ENCODE data around the gene SPP1.
A peak's percentile ranks its signal among the peaks of the same experiment; 100 is the strongest.

Gene SPP1

GRCh38 chr4:87973283-87974169 lies 2.0 kb upstream of the SPP1 start:
- DNase-seq (ENCODE audit: extremely low spot score) = peak; percentile 40
- CTCF ChIA-PET = interaction anchor here (0.7 to 2.8 kb wide), 23 partner anchors 9 to 669 kb away, joined by 3 to 20 read pairs (median 3); no protein-coding TSS in a partner anchor
- POLR2A ChIA-PET = no interaction called here
- TF ChIP-seq, protein P1, sequence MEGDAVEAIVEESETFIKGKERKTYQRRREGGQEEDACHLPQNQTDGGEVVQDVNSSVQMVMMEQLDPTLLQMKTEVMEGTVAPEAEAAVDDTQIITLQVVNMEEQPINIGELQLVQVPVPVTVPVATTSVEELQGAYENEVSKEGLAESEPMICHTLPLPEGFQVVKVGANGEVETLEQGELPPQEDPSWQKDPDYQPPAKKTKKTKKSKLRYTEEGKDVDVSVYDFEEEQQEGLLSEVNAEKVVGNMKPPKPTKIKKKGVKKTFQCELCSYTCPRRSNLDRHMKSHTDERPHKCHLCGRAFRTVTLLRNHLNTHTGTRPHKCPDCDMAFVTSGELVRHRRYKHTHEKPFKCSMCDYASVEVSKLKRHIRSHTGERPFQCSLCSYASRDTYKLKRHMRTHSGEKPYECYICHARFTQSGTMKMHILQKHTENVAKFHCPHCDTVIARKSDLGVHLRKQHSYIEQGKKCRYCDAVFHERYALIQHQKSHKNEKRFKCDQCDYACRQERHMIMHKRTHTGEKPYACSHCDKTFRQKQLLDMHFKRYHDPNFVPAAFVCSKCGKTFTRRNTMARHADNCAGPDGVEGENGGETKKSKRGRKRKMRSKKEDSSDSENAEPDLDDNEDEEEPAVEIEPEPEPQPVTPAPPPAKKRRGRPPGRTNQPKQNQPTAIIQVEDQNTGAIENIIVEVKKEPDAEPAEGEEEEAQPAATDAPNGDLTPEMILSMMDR (IDR thresholded peaks at IDR 0.05; ENCODE audit: control extremely low read depth, extremely low read depth, low read depth, missing control alignments) = peak; percentile 77

DNA sequence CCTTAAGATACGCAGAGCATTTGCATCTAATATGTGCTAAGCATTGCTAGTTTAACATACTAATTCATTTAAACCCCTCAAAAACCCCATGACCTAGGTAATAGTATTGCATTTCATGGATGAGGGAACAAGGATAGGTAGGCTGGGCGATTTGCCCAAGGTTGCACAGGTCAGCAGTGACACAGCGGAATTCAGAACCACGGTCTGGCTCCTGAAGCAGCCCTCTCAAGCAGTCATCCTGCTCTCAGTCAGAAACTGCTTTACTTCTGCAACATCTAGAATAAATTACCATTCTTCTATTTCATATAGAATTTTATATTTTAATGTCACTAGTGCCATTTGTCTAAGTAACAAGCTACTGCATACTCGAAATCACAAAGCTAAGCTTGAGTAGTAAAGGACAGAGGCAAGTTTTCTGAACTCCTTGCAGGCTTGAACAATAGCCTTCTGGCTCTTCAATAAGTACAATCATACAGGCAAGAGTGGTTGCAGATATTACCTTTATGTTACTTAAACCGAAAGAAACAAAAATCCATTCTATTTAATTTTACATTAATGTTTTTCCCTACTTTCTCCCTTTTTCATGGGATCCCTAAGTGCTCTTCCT lies 555 bp upstream of the SPP1 start:
- ChIA-PET CTCF (interaction anchor here (0.8 to 2.8 kb wide), 5 partner anchors 11 to 297 kb away, joined by 3 to 13 read pairs (median 11); no protein-coding TSS in a partner anchor), POLR2A (no interaction called here)
- TF ChIP-seq, protein P1 (IDR thresholded peaks at IDR 0.05; ENCODE audit: control extremely low read depth, extremely low read depth, low read depth, missing control alignments) = no peak
- no peak for DNase-seq (ENCODE audit: extremely low spot score)

GRCh38 chr4:87977521-87978278 lies 2.2 kb downstream of the SPP1 start:
- CTCF ChIA-PET = interaction anchor here (0.9 to 1.5 kb wide), 3 partner anchors 9 to 10 kb away, joined by 3 to 6 read pairs (median 3); no protein-coding TSS in a partner anchor
- POLR2A ChIA-PET = no interaction called here
- TF ChIP-seq, protein P1 (IDR thresholded peaks at IDR 0.05; ENCODE audit: control extremely low read depth, extremely low read depth, low read depth, missing control alignments) = no peak
- no peak for DNase-seq (ENCODE audit: extremely low spot score)

GRCh38 chr4:87978681-87979080 lies 3.2 kb downstream of the SPP1 start:
- CTCF ChIA-PET = no interaction called here
- no peak for DNase-seq (ENCODE audit: extremely low spot score)
- POLR2A ChIA-PET = no interaction called here

DNA sequence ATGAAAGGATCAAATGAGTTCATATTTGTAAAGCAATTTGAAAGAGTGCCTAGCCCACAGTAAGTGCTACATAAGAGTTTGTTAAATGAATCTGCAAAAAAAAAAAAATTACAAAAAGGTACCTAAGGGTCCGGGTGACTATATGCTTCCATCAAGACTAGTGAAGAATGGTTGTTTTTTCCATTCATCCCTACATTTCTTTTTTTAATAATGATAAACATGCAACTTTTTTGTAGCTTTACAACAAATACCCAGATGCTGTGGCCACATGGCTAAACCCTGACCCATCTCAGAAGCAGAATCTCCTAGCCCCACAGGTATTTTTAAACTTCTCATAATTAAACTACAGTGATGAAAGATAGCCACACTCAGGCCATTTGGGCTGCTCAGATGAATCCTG lies 4.3 kb downstream of the SPP1 start:
- DNase-seq (ENCODE audit: extremely low spot score) = no peak
- TF ChIP-seq, protein P1 (IDR thresholded peaks at IDR 0.05; ENCODE audit: control extremely low read depth, extremely low read depth, low read depth, missing control alignments) = no peak
- POLR2A ChIA-PET = no interaction called here
- CTCF ChIA-PET = interaction anchor here (1.8 kb wide), 1 partner anchor 11 kb away, joined by 5 read pairs; no protein-coding TSS in a partner anchor

More at GRCh38 chr4:87978681-87979080, 3.2 kb downstream of the SPP1 start:
- TF ChIP-seq, protein P1 (IDR thresholded peaks at IDR 0.05; ENCODE audit: control extremely low read depth, extremely low read depth, low read depth, missing control alignments) = no peak

- POLR2A ChIA-PET = no interaction called here
- DNase-seq (ENCODE audit: extremely low spot score) = no peak
- CTCF ChIA-PET = no interaction called here
- TF ChIP-seq, protein P1 (IDR thresholded peaks at IDR 0.05; ENCODE audit: control extremely low read depth, extremely low read depth, low read depth, missing control alignments) = no peak
Observed at GRCh38 chr4:87981486-87981885, 6.0 kb downstream of the SPP1 start.
